ENCODE results near the gene ITIH4.

Gene ITIH4

DNA sequence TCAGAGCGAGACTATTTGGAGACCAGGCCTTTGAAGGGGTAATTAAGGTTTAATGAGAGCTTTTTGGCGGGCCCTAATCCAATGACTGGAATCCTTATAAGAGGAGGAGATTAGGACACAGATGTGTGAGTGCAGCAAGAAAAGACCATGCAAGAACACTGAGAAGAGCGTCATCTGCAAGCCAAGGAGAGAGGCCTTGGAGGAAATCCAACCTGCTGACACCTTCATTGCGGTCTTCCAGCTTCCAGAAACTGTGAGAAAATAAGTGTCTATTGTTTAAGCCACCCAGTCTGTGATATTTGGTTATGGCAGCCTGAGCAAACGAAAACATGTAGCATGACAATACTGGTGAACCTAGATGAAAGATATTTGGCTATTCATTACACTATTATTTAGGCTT, 27.4 kb upstream of the ITIH4 start:
- TF ChIP-seq FOXP2 (optimal IDR thresholded peaks at IDR 0.05; ENCODE audit: borderline replicate concordance, extremely low read depth, extremely low read length, insufficient read depth) (no peak), TAF1 (IDR thresholded peaks at IDR 0.05; ENCODE audit: borderline replicate concordance, insufficient read depth, low read length) (no peak), POLR2AphosphoS5 (IDR thresholded peaks at IDR 0.05; ENCODE audit: low read depth, low read length) (no peak), SIN3A (IDR thresholded peaks at IDR 0.05; ENCODE audit: borderline replicate concordance, insufficient read depth, low read length) (no peak)
- TF ChIP-seq, protein P1, sequence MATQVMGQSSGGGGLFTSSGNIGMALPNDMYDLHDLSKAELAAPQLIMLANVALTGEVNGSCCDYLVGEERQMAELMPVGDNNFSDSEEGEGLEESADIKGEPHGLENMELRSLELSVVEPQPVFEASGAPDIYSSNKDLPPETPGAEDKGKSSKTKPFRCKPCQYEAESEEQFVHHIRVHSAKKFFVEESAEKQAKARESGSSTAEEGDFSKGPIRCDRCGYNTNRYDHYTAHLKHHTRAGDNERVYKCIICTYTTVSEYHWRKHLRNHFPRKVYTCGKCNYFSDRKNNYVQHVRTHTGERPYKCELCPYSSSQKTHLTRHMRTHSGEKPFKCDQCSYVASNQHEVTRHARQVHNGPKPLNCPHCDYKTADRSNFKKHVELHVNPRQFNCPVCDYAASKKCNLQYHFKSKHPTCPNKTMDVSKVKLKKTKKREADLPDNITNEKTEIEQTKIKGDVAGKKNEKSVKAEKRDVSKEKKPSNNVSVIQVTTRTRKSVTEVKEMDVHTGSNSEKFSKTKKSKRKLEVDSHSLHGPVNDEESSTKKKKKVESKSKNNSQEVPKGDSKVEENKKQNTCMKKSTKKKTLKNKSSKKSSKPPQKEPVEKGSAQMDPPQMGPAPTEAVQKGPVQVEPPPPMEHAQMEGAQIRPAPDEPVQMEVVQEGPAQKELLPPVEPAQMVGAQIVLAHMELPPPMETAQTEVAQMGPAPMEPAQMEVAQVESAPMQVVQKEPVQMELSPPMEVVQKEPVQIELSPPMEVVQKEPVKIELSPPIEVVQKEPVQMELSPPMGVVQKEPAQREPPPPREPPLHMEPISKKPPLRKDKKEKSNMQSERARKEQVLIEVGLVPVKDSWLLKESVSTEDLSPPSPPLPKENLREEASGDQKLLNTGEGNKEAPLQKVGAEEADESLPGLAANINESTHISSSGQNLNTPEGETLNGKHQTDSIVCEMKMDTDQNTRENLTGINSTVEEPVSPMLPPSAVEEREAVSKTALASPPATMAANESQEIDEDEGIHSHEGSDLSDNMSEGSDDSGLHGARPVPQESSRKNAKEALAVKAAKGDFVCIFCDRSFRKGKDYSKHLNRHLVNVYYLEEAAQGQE (IDR thresholded peaks at IDR 0.05; ENCODE audit: insufficient read depth in 1 of 2, low read depth in 2 of 2, low read length in 2 of 2), result no peak

DNA sequence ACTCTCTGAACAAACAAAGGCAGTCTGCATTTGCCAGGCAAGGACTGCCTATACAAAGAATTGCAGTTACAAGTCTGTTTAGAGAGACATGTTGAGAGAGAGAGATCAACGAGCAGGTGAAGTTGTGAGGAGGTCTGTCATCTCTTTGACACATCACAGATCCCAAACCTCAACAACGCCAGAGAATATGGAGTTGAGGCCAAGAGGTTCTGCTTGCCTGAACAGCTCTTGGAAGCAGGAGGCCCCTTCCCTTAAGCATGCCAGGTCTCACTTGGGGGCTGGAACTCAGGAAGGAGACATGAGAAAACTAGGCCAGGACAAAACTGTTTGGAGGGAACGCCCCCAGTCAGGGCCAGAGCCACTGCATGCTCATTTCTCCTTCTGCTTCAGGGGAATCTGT, 26.7 kb upstream of the ITIH4 start:
- no peak for TF ChIP-seq FOXP2 (optimal IDR thresholded peaks at IDR 0.05; ENCODE audit: borderline replicate concordance, extremely low read depth, extremely low read length, insufficient read depth)
- no peak for TF ChIP-seq POLR2AphosphoS5 (IDR thresholded peaks at IDR 0.05; ENCODE audit: low read depth, low read length)
- TF ChIP-seq SIN3A (IDR thresholded peaks at IDR 0.05; ENCODE audit: borderline replicate concordance, insufficient read depth, low read length), result no peak
- TF ChIP-seq, protein P1 (IDR thresholded peaks at IDR 0.05; ENCODE audit: insufficient read depth in 1 of 2, low read depth in 2 of 2, low read length in 2 of 2), result no peak
- TF ChIP-seq TAF1 (IDR thresholded peaks at IDR 0.05; ENCODE audit: borderline replicate concordance, insufficient read depth, low read length), result no peak

DNA sequence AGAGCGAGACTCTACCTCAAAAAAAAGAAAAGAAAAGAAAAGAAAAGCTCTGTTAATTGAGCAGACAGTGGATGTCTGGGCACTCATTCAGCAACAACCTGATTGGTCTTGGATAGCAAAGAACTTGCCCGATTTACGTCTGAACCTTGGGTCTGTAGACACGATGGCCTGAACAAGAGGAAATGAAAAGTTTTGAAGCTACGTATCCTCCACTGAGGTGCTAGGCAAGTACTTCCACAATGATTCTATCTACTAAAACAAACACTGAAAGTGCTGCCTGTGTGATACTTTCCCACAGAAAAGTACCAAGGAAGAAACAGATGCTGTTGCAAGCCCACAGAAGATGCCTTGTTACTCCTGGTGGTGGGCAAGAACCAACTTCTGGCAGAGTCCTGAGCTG, 26.2 kb upstream of the ITIH4 start:
- TF ChIP-seq FOXP2 (optimal IDR thresholded peaks at IDR 0.05; ENCODE audit: borderline replicate concordance, extremely low read depth, extremely low read length, insufficient read depth) (no peak), TAF1 (IDR thresholded peaks at IDR 0.05; ENCODE audit: borderline replicate concordance, insufficient read depth, low read length) (no peak), SIN3A (IDR thresholded peaks at IDR 0.05; ENCODE audit: borderline replicate concordance, insufficient read depth, low read length) (no peak), POLR2AphosphoS5 (IDR thresholded peaks at IDR 0.05; ENCODE audit: low read depth, low read length) (no peak)
- TF ChIP-seq, protein P1 (IDR thresholded peaks at IDR 0.05; ENCODE audit: insufficient read depth in 1 of 2, low read depth in 2 of 2, low read length in 2 of 2), result no peak

DNA sequence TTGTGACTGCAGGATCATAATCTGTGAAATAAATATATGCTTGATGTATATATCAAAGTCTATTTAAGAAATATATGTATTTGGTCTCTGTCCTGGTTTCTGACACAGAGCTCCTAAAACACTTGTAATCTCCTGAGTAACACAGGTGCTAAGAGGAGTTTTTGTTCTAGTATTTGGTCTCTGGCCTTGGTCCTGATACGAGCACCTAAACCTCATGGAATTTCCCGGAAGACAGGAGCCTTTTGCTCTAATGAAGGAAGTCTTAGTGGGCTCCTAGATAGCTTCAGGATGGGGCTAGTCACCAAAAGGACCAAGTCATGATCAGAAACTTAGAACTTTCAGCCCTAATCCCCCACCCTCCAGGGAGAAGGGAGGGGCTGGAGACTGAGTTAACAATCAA, 23.5 kb upstream of the ITIH4 start:
- TF ChIP-seq FOXP2 (optimal IDR thresholded peaks at IDR 0.05; ENCODE audit: borderline replicate concordance, extremely low read depth, extremely low read length, insufficient read depth) (no peak), TAF1 (IDR thresholded peaks at IDR 0.05; ENCODE audit: borderline replicate concordance, insufficient read depth, low read length) (no peak), POLR2AphosphoS5 (IDR thresholded peaks at IDR 0.05; ENCODE audit: low read depth, low read length) (no peak)
- TF ChIP-seq, protein P1 (IDR thresholded peaks at IDR 0.05; ENCODE audit: insufficient read depth in 1 of 2, low read depth in 2 of 2, low read length in 2 of 2), result peak; percentile 51 to 86; a peak in 3 of 4 replicates

DNA sequence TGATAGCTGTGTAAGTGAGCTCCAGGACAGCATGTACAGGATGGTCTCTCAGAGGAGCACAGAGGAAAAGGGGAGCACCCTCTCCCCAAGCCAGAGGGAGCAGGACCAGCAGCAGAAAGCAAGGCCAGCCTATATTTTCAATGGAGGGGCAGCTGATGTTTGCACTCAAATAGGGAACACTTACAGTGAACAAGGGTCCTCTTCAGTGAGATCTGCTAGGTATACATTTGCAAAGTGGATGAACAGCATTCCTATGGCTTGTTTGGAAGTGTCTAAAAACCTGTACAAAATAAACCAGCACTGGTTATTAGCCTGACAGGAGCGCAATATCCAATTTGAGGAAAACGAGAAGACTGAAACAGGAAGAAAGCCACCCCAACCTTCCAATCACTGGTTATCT, 21.9 kb upstream of the ITIH4 start:
- no peak for TF ChIP-seq TAF1 (IDR thresholded peaks at IDR 0.05; ENCODE audit: borderline replicate concordance, insufficient read depth, low read length)

All from PFSK-1 (cell line).